ENCODE data around the gene ITPR3.

The ITPR3 gene

GRCh38 chr6:33722103-33722623 lies 101.0 kb downstream of the ITPR3 start:
- DNase-seq: no peak

- DNase-seq: no peak
These were observed 102.4 kb downstream of the ITPR3 start for GRCh38 chr6:33723371-33724085.

GRCh38 chr6:33724102-33725023 lies 103.2 kb downstream of the ITPR3 start:
- DNase-seq: no peak

GRCh38 chr6:33725222-33725621 lies 104.1 kb downstream of the ITPR3 start:
- no peak for DNase-seq

- no peak for DNase-seq
These were observed 105.0 kb downstream of the ITPR3 start for GRCh38 chr6:33725891-33726673.

GRCh38 chr6:33726696-33727095 lies 105.6 kb downstream of the ITPR3 start:
- DNase-seq: no peak

GRCh38 chr6:33727126-33727525 lies 106.0 kb downstream of the ITPR3 start:
- DNase-seq: no peak

- DNase-seq: no peak
These were observed 106.8 kb downstream of the ITPR3 start for GRCh38 chr6:33727932-33728331.

GRCh38 chr6:33728438-33728837 lies 107.3 kb downstream of the ITPR3 start:
- no peak for DNase-seq

GRCh38 chr6:33729059-33729458 lies 107.9 kb downstream of the ITPR3 start:
- DNase-seq: no peak

- DNase-seq: no peak
These were observed 109.5 kb downstream of the ITPR3 start for GRCh38 chr6:33730611-33731010.

GRCh38 chr6:33731035-33731434 lies 109.9 kb downstream of the ITPR3 start:
- no peak for DNase-seq

- DNase-seq: no peak
These were observed 110.7 kb downstream of the ITPR3 start for GRCh38 chr6:33731751-33732282.

- DNase-seq: no peak
These were observed 111.3 kb downstream of the ITPR3 start for GRCh38 chr6:33732385-33732784.

GRCh38 chr6:33732817-33733708 lies 111.9 kb downstream of the ITPR3 start:
- DNase-seq: no peak

GRCh38 chr6:33733709-33734007 lies 112.5 kb downstream of the ITPR3 start:
- no peak for DNase-seq

GRCh38 chr6:33735216-33735615 lies 114.1 kb downstream of the ITPR3 start:
- no peak for DNase-seq

- no peak for DNase-seq
These were observed 116.3 kb downstream of the ITPR3 start for GRCh38 chr6:33737267-33738026.

- no peak for DNase-seq
These were observed 117.0 kb downstream of the ITPR3 start for GRCh38 chr6:33738153-33738552.

GRCh38 chr6:33738879-33739278 lies 117.8 kb downstream of the ITPR3 start:
- no peak for DNase-seq

- DNase-seq: no peak
These were observed 118.4 kb downstream of the ITPR3 start for GRCh38 chr6:33739571-33739970.
